ENCODE measurements around the gene COX15.

DNA sequence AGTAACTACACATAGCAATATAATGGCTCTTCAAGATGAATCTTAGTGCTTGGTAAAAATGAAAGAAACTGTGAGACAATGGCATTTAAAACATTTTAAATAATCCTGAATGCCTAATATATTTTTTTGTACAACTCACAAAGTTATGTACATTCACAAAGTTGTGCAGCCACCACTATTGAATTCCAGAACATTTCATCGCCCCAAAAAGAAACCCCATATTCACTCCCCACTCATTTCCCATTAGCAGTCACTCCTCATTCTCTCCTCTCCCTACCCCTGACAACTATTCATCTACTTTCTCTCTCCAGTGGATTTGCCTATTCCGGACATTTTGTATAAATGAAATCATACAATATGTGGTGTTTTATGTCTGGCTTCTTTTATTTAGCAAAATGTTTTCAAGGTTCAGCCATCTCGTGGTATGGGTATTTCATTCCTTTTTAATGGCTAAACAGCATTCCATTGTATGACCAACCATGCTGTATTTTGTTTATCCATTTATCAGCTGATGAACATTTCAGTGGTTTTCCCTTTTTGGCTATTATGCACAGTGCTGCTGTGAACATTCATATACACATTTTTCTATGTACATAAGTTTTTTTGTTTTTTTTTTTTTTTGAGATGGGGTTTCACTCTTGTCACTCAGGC, 37.9 kb downstream of the COX15 start:
- no peak for TF ChIP-seq POLR2A (IDR thresholded peaks at IDR 0.05)
- TF ChIP-seq, protein P1, sequence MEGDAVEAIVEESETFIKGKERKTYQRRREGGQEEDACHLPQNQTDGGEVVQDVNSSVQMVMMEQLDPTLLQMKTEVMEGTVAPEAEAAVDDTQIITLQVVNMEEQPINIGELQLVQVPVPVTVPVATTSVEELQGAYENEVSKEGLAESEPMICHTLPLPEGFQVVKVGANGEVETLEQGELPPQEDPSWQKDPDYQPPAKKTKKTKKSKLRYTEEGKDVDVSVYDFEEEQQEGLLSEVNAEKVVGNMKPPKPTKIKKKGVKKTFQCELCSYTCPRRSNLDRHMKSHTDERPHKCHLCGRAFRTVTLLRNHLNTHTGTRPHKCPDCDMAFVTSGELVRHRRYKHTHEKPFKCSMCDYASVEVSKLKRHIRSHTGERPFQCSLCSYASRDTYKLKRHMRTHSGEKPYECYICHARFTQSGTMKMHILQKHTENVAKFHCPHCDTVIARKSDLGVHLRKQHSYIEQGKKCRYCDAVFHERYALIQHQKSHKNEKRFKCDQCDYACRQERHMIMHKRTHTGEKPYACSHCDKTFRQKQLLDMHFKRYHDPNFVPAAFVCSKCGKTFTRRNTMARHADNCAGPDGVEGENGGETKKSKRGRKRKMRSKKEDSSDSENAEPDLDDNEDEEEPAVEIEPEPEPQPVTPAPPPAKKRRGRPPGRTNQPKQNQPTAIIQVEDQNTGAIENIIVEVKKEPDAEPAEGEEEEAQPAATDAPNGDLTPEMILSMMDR (IDR thresholded peaks at IDR 0.05): no peak

All from upper lobe of left lung (tissue), 4 donors.